Measurements from ENCODE around the gene IFITM2.

IFITM2 gene

GRCh38 chr11:293271-293851, 14.3 kb upstream of the IFITM2 start:
- DNase-seq (ENCODE audit: low read depth in 2 of 2), result no peak

DNA sequence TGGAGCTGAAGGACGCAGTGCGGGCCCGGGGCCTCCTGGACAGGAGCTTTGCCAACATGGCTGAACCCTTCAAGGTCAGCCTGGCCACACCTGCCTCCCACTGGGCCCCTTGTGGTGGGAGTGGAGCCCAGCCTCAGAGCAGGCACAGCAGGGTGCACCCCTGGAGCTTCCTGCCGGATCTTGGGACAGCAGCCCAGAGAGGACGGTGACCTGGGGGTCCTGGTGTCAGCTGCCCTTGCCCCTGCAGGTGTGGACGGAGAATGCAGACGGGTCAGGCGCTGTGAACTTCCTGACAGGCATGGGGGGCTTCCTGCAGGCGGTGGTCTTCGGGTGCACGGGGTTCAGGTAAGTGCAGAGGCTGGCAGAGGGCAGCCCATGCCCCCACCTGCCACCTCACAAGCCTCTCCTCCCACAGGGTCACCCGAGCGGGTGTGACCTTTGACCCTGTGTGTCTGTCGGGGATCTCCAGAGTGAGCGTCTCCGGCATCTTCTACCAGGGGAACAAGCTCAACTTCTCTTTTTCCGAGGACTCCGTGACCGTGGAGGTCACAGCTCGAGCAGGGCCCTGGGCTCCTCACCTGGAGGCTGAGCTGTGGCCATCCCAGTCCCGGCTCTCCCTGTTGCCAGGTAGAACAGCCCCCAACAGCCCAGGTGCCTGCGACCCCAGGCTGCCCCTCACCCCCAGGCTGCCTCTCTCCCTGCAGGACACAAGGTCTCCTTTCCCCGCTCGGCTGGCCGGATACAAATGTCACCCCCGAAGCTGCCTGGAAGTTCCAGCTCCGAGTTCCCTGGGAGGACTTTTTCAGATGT, 13.6 kb upstream of the IFITM2 start:
- DNase-seq (ENCODE audit: low read depth in 2 of 2), result no peak

DNA sequence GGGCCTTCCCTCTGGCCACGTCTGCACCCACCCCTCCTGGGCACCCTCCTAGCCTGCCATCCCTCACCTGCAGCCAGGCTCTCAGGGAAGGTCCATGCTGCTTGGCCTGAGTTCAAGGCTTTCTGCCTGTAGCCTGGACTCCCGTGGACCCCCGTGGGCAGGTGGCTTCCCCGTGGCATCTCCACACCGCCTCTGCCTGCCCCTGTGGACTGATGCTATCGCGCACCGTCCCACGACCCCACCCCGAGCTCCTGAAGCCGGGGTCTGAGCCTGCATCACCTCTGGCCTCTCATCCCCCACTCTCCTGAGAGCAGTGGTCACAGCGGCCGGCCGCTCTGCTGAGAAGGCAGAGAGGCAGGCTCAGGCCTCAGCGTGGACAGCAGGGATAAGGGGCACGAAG, 12.8 kb upstream of the IFITM2 start:
- DNase-seq (ENCODE audit: low read depth in 2 of 2), result no peak

DNA sequence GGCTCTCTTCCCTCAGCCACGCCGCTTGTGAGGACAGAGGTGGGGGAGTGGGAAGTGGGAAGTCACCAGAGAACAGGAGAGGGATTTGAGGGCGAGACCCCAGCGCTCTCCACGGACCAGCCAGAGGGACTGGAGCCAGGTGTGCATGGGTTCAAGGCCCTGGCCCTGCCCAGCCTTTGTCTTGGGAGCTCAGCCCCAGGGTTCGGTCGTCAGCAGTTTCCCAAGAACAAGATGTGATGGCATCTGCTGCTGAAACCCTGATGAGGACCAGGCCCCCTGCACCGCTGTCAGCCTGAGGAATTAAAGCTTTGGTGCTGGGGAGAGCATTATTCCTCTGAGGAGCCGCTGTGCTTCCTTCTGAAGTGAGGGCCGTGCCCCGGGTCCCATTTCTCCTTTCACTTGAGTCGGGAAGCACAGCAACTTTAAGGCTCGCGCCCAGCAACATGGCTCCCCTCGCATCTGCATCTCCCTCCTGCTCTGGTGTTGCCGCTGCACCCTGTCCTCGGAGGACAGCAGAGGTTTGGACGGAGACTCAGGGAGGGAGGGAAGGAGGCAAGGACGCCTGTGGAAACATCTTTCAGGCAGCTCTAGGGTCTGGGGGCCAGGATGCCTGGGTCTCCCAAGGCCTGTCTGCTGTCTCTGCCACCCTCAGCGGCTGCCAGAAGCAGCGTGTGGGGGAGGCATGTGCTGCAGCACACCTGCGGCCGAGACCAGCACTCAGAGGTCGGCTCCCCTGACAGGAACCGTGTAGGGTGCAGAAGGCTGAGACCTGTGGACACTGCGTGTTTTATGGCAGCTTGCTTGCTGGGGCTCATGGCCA, 12.1 kb upstream of the IFITM2 start:
- no peak for DNase-seq (ENCODE audit: low read depth in 2 of 2)

- DNase-seq (ENCODE audit: low read depth in 2 of 2), result no peak
Observed at GRCh38 chr11:296171-297050, 11.2 kb upstream of the IFITM2 start.

GRCh38 chr11:297051-297585, 10.5 kb upstream of the IFITM2 start:
- no peak for DNase-seq (ENCODE audit: low read depth in 2 of 2)

DNA sequence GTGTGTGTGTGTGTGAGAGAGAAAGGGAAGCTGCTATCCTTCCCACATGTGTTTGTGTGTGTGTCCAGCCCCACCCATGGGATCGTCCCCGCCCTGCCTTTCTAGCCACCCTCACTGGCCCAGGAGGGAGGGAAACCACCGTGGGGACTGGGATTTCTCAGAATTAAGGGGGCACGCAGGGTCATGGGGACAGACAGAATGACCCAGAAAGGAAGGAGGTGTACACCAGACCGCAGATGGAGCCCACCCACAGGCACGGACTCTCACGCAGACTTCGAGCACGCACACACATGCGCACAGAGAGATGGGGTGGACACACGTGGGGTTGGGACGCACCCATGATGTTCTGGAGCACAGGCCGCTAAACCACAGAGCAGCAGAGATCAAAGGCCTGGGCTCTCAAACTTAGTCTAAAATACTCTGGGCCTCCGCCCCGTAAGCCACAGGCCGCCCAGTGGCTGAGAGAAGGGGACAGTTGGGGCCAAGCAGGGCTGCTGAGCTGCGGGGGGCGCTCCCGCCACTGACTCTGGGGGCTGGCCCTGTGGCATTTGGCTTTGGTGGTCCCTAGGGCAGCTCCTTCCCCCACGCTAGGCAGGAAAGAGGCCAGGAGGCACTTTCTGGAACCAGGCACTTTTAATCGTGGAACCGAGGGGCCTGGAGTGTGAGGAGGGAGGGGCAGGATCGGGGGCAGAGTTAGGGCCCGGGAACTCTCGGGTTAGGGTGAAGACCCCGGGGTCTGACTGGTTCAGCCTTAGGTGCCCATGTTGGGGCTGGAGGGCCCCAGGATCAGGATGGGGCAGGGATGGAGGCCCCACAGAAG, 9.8 kb upstream of the IFITM2 start:
- DNase-seq (ENCODE audit: low read depth in 2 of 2), result no peak

GRCh38 chr11:298406-299065, 9.1 kb upstream of the IFITM2 start:
- no peak for DNase-seq (ENCODE audit: low read depth in 2 of 2)

DNA sequence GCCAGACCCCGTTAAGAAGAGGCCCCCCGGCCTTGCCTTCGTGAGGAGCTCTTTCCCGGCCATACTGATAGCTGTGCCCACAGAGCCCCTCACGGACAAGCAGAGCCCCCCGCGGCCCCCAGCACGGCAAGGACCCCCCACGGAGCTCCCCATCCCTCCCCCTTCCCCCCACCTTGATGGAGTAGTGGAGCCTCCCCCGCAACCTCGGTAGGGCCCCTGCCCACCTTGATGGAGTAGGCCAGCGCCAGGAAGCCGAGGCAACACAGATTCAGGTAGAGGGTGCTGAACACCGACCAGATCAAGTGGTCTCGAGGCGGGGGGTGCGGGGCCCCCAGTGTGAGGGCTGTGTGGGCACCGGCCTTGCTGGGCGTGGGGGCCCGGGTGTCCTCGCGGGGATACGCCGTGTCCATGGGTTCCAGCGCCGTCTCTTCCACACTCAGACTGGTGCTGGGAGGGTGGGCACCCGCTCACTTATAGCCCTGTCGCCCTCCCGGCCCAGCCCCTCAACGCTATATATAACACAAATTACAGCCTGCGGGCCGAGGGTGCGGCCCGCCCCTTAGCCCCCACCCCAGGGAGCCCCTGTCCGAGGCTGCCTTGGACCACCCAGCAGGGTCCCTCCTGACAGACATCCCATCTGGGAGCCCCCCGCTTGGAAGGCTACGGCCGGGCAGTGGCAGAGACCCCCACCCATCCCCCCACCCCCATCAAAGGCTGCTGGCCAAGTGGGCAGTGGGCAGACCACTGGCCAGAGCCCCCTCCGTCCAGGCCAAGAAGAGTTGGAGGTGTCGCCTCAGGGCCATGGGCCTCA, 8.3 kb upstream of the IFITM2 start, which contains the start of gene IFITM5:
TSS of gene IFITM5 (minus strand) at position 446 of the 811 bp plus-strand sequence. CDS start at position 410, 36 bp downstream.
- DNase-seq (ENCODE audit: low read depth in 2 of 2), result no peak

- DNase-seq (ENCODE audit: low read depth in 2 of 2), result no peak
Observed at GRCh38 chr11:299951-300735, 7.5 kb upstream of the IFITM2 start.

GRCh38 chr11:303363-303762, 4.3 kb upstream of the IFITM2 start:
- no peak for DNase-seq (ENCODE audit: low read depth in 2 of 2)

DNA sequence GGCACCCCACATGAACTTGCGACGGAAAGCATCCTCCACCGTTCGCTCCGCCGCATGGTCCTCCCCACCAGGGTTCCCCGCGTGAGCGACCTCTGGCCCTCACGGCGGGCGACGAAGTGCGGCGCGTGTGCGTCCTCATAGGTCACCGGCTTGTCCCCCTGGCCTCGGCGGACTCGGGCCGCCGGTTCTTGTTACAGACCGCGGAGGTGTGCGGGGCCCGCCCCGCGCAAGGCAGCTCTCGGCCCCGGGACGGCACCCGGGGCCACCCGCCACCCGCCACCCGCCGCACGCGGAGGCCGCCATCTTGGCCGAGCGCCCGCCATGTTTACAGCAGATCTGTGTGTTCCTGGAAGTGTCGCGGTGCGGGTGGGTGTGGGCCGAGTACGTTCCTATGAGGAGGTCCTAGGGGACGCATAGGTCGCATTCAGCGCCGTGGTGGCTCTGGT, 3.5 kb upstream of the IFITM2 start:
- DNase-seq (ENCODE audit: low read depth in 2 of 2), result no peak

GRCh38 chr11:304915-305843, 2.4 kb upstream of the IFITM2 start:
- peak; percentile 54 to 56 for DNase-seq (ENCODE audit: low read depth in 2 of 2)

DNA sequence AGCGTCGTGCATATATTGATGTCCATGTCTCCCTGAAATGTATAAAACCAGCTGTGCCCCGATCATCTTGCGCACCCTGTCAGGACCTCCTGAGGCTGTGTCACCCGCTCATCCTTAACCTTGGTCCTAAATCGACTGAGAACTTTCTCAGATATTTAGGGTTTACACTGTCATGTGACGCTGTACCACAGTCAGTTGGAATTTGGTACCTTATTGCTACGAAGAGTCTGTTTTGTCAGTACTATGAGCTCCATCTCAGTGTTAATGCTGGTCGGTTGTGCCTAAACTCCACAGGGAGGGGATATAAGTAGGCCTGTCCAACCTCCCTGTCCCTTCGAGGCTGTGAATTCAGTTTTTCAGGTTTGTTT, 1.8 kb upstream of the IFITM2 start:
- DNase-seq (ENCODE audit: low read depth in 2 of 2), result no peak

GRCh38 chr11:306645-307371, 808 bp upstream of the IFITM2 start:
- no peak for DNase-seq (ENCODE audit: low read depth in 2 of 2)
